MCF 10A (cell line): ENCODE measurements around the gene EHD2. TPM values are rescaled to one million over a fixed set of nuclear protein-coding genes. Genes with fewer than 3 reads are reported as not detected.

Experiments
- BruUV-seq: library from RNA; stranded (reverse); fragments of 400-500 nt; replicated peaks from 2 replicates; lab custom pipeline; 2021; lab: Mats Ljungman, UMichigan
- CTCF ChIA-PET: fragments of 300-600 bp; sonication (Branson Sonifier 250); formaldehyde crosslinking; extraction: SDS; loops from one replicate; lab custom pipeline; 2021; ENCODE audit warnings: antibody characterized with exemption, inconsistent platforms; lab: Yijun Ruan, JAX
- POLR2A ChIA-PET: fragments of 300-600, 350-650 bp; sonication (Branson Sonifier 250); formaldehyde crosslinking; extraction: SDS; loops from one replicate; lab custom pipeline; 2020; ENCODE audit warnings: antibody characterized with exemption, inconsistent platforms; lab: Yijun Ruan, JAX
- DNase-seq: peaks from one replicate; pipeline ENCODE4 v3.0.0-alpha.2; 2018; ENCODE audit not compliant: unreplicated experiment
- H3K27ac Mint-ChIP-seq: one replicate; pipeline ENCODE4 v1.8.0; 2022; ENCODE audit warnings: mild to moderate bottlenecking, low read depth, mixed read lengths; ENCODE audit not compliant: unreplicated experiment
- H3K27me3 Mint-ChIP-seq: one replicate; pipeline ENCODE4 v1.8.0; 2022; ENCODE audit warnings: mixed read lengths; ENCODE audit not compliant: insufficient read depth, unreplicated experiment
- H3K36me3 Mint-ChIP-seq: one replicate; pipeline ENCODE4 v1.8.0; 2022; ENCODE audit warnings: mild to moderate bottlenecking, moderate library complexity, mixed read lengths; ENCODE audit not compliant: insufficient read depth, unreplicated experiment
- H3K4me1 Mint-ChIP-seq: one replicate; pipeline ENCODE4 v1.8.0; 2022; ENCODE audit warnings: mixed read lengths; ENCODE audit not compliant: insufficient read depth, unreplicated experiment
- H3K4me3 Mint-ChIP-seq: one replicate; pipeline ENCODE4 v1.8.0; 2022; ENCODE audit warnings: mild to moderate bottlenecking, moderate library complexity, mixed read lengths; ENCODE audit not compliant: unreplicated experiment
- H3K9me3 Mint-ChIP-seq: one replicate; pipeline ENCODE4 v1.8.0; 2022; ENCODE audit warnings: mixed read lengths; ENCODE audit not compliant: unreplicated experiment
- intact Hi-C: fragments of 100-400 bp; cut with micrococcal nuclease; formaldehyde crosslinking; loops from 2 replicates; pipeline ENCODE4 v1.14.1; 2022
- total RNA-seq: library from RNA; stranded (reverse); gene quantifications from 2 replicates; pipeline ENCODE4 v1.2.3, GENCODE V29; 2022
- TF ChIP-seq, protein P1 (sequence below): fragments of 200-600 bp; IDR thresholded peaks from one replicate; pipeline ENCODE4 v1.8.0; 2022; ENCODE audit warnings: antibody characterized with exemption, mild to moderate bottlenecking; ENCODE audit not compliant: unreplicated experiment

The EHD2 gene
- total RNA-seq, 1 experiment from 2014 or later, result 88.8 TPM

DNA sequence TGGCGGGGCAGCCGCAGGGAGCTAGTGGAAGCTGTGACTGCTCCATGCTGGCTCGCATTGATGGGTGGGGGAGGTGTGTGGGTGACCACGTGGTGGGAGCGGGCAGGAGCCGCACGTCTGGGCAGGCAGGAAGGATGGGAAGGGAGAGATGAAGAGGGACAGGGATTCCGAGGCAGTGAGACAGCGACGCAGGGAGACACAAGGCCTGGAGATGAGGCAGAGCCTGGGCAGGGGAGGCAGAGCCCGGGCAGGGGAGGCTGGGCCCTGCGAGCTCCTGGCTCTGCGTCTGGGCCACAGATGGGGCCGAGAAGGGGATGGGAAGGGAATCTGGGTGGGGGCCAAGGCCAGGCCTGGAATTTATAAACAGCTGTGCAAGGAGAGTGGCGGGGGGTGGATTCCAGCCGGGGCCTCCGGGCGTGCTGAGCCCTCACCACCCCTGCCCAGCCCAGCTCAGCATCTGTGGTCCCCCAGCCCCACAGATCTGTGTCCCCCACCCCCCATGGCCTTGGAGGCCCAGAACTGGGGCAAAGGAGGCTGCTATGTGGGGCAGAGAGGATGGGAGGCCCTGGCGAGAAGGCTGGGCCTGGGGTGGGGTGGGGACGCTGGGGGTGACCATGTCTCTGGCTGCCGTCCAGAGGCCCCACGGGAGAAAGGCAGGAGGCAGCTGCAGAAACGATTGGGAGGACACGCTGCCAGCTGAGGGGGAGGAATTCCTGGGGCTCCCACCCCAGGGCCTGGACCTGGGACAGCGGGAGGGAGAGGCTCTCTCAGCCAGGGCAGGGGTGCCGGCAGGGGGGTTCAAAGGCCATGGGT lies 6.0 kb downstream of the EHD2 start:
- TF ChIP-seq, protein P1, sequence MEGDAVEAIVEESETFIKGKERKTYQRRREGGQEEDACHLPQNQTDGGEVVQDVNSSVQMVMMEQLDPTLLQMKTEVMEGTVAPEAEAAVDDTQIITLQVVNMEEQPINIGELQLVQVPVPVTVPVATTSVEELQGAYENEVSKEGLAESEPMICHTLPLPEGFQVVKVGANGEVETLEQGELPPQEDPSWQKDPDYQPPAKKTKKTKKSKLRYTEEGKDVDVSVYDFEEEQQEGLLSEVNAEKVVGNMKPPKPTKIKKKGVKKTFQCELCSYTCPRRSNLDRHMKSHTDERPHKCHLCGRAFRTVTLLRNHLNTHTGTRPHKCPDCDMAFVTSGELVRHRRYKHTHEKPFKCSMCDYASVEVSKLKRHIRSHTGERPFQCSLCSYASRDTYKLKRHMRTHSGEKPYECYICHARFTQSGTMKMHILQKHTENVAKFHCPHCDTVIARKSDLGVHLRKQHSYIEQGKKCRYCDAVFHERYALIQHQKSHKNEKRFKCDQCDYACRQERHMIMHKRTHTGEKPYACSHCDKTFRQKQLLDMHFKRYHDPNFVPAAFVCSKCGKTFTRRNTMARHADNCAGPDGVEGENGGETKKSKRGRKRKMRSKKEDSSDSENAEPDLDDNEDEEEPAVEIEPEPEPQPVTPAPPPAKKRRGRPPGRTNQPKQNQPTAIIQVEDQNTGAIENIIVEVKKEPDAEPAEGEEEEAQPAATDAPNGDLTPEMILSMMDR, result no peak
- H3K4me1 Mint-ChIP-seq, result peaks cover 50% of the 10 kb centered on the region
- POLR2A ChIA-PET, result interaction anchor here (0.5 to 13.6 kb wide), 10 partner anchors 11 to 644 kb away, joined by 3 to 259 read pairs (median 4); partner anchors contain the start of gene NOP53
- H3K27me3 Mint-ChIP-seq, result no peaks in the 10 kb centered on the region
- no peaks in the 10 kb centered on the region for H3K9me3 Mint-ChIP-seq
- H3K27ac Mint-ChIP-seq, result peak overlapping the region; percentile 77
- intact Hi-C loops, result loop anchor here (1.0 kb wide), 2 partner anchors 10 to 24 kb away; no protein-coding TSS in a partner anchor
- peak overlapping the region; percentile 63 for H3K4me3 Mint-ChIP-seq
- CTCF ChIA-PET, result interaction anchor here (0.5 to 1.3 kb wide), 4 partner anchors 12 to 1337 kb away, joined by 3 to 5 read pairs (median 4); no protein-coding TSS in a partner anchor
- peaks cover 88% of the 10 kb centered on the region for H3K36me3 Mint-ChIP-seq
- no TSS peak for BruUV-seq
- DNase-seq, result peak; percentile 89

DNA sequence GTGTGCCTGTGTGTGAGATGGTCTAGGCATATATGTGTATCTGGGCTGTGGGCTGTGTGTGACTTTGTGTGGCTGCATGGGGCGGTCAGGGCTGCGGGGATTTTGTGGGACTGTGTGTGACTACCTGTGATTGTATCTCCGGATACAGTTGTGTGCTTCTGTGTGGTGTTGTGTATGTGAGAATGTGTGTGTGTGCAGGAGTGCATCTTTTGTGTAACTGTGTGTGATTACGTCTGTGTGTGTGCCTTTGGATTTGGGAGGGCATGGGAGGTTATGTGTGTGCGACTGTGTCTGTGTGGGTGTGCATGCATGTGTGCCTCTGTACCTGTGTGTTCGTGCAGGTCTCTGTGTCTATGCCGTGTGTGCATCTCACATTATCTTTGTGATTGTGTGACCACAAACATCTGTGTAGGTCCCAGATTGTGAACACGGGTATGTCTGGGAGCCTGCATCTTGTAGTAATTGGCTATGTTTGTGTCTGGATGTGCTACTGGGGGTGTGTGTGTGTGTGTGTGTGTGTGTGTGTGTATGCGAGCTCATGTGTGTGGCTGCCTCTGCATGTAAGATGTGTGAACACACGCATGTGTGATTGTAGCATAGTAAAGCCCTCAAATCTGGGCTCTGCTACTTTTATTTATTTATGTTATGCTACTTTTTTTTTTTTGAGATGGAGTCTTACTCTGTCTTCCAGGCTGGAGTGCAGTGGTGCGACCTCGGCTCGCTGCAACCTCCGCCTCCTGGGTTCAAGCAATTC lies 7.6 kb downstream of the EHD2 start:
- peaks cover 81% of the 10 kb centered on the region for H3K36me3 Mint-ChIP-seq
- BruUV-seq, result no TSS peak
- intact Hi-C loops, result no loop called here
- DNase-seq, result no peak
- H3K27me3 Mint-ChIP-seq, result no peaks in the 10 kb centered on the region
- H3K4me3 Mint-ChIP-seq, result peak overlapping the region; percentile 63
- TF ChIP-seq, protein P1, result no peak
- H3K4me1 Mint-ChIP-seq, result peaks cover 53% of the 10 kb centered on the region
- ChIA-PET POLR2A (interaction anchor here (11.9 kb wide), 1 partner anchor 21 kb away, joined by 207 read pairs; the partner anchor contains the start of gene NOP53), CTCF (interaction anchor here (0.6 to 1.1 kb wide), 3 partner anchors 15 to 285 kb away, joined by 3 to 4 read pairs (median 3); no protein-coding TSS in a partner anchor)
- H3K27ac Mint-ChIP-seq, result peak overlapping the region; percentile 77
- no peaks in the 10 kb centered on the region for H3K9me3 Mint-ChIP-seq

DNA sequence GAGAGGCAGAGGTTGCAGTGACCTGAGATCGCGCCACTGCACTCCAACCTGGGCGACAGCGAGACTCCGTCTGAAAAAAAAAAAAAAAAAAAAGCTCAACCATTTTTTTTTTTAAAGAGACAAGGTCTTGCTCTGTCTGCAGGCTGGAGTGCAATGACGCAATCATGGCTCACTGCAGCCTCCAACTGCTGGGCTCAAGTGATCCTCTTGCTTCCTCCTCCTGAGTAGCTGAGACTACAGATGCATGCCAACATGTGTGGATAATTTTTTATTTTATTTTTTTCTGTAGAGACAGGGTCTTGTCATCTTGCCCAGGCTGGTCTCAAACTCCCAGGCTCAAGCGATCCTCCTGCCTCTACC lies 10.3 kb downstream of the EHD2 start:
- Mint-ChIP-seq H3K27ac (peak overlapping the region; percentile 70), H3K27me3 (no peaks in the 10 kb centered on the region), H3K36me3 (peaks cover 78% of the 10 kb centered on the region), H3K4me3 (peak overlapping the region; percentile 60), H3K4me1 (peaks cover 51% of the 10 kb centered on the region), H3K9me3 (no peaks in the 10 kb centered on the region)
- TF ChIP-seq, protein P1, result no peak
- ChIA-PET POLR2A (interaction anchor here (0.6 to 11.9 kb wide), 9 partner anchors 8 to 605 kb away, joined by 3 to 207 read pairs (median 3); partner anchors contain the start of genes EHD2, KPTN, NOP53 and SELENOW), CTCF (interaction anchor here (0.6 to 4.7 kb wide), 9 partner anchors 10 to 857 kb away, joined by 3 to 32 read pairs (median 5); partner anchors contain the start of gene EHD2)
- DNase-seq, result peak; percentile 84
- BruUV-seq, result no TSS peak
- intact Hi-C loops, result no loop called here
